Lung (tissue), 12 donors: ENCODE measurements around the gene COLEC11. TPM values are rescaled to one million over a fixed set of nuclear protein-coding genes. Genes with fewer than 3 reads are reported as not detected.

Experiments
- ATAC-seq: fragments of 200-7000 bp; cut with Tn5 transposase; one replicate; pipeline ENCODE4 v1.9.1; 2020; ENCODE audit warnings: moderate number of reproducible peaks; ENCODE audit not compliant: insufficient read depth, low FRiP score
- DNase-seq, 3 donors: peaks; one replicate each; pipeline ENCODE4 v3.0.0-alpha.2; 2013 to 2017
- H3K27ac ChIP-seq, 2 donors: one replicate each; pipeline ENCODE4 v1.5.1; 2013; ENCODE audit warnings: mild to moderate bottlenecking in 2 of 2, moderate library complexity in 2 of 2, control low read depth in 1 of 2, inconsistent platforms in 1 of 2, low read depth in 1 of 2, low read length in 1 of 2
- H3K27me3 ChIP-seq, 3 donors: one replicate each; pipeline ENCODE4 v1.5.1; 2013; ENCODE audit warnings: low read length in 2 of 3; ENCODE audit not compliant: control insufficient read depth in 3 of 3, insufficient read depth in 3 of 3
- H3K36me3 ChIP-seq, 4 donors: one replicate each; pipeline ENCODE4 v1.5.1; 2013; ENCODE audit warnings: low read length in 4 of 4, mild to moderate bottlenecking in 1 of 4, moderate library complexity in 1 of 4; ENCODE audit not compliant: control insufficient read depth in 4 of 4, insufficient read depth in 4 of 4
- H3K4me1 ChIP-seq, 5 donors: one replicate each; pipeline ENCODE4 v1.5.1; 2013; ENCODE audit warnings: low read length in 5 of 5, mild to moderate bottlenecking in 2 of 5, moderate library complexity in 1 of 5; ENCODE audit not compliant: control insufficient read depth in 5 of 5, insufficient read depth in 5 of 5
- H3K4me3 ChIP-seq: one replicate; pipeline ENCODE4 v1.5.1; 2013; ENCODE audit warnings: mild to moderate bottlenecking, control low read depth, moderate library complexity
- H3K9ac ChIP-seq, 2 donors: one replicate each; pipeline ENCODE4 v1.5.1; 2013; ENCODE audit warnings: low read length in 2 of 2, control low read depth in 1 of 2; ENCODE audit not compliant: insufficient read depth in 1 of 2
- H3K9me3 ChIP-seq, 4 donors: one replicate each; pipeline ENCODE4 v1.5.1; 2013; ENCODE audit warnings: low read length in 3 of 4, mild to moderate bottlenecking in 1 of 4, moderate library complexity in 1 of 4; ENCODE audit not compliant: control insufficient read depth in 4 of 4, insufficient read depth in 3 of 4
- CTCF ChIP-seq: IDR thresholded peaks from 2 replicates; pipeline ENCODE4 v1.5.1; 2012; ENCODE audit warnings: mild to moderate bottlenecking; ENCODE audit errors: control extremely low read depth, extremely low read depth
- WGBS, 2 donors: extraction: QIAGEN DNeasy Blood & Tissue Kit; methylation state at CpG; one replicate each; pipeline ENCODE4 v1.1.7; 2013; 5-methylcytosine and 5-hydroxymethylcytosine counted together
- polyA plus RNA-seq, 2 donors: library from polyadenylated mRNA; stranded (reverse); fragments of 200-250 nt; gene quantifications; one replicate each; pipeline ENCODE4 v1.2.1, GENCODE V29; 2013
- total RNA-seq, 2 donors: library from RNA; depleted of rRNA in 1 of 2; stranded (reverse); fragments of >200 nt in 1 of 2; gene quantifications; one replicate each; pipeline ENCODE4 v1.2.1, GENCODE V29; 2014 to 2021
- donor health status: control.
- donor health status: control.
- donor health status: Bipolar disorder and iron deficiency.
- donor health status: healthy.
- donor health status: DM: yes; HTN: yes; CAD: no.

COLEC11 gene
- total and polyA plus RNA-seq, 4 donors = 0.71 to 3.7 (median 1.9) TPM

- H3K27ac ChIP-seq = no peak overlapping the region
Measured at GRCh38 chr2:3631161-3631850, 36.4 kb downstream of the COLEC11 start.

GRCh38 chr2:3631851-3632659 lies 37.1 kb downstream of the COLEC11 start:
- no peak overlapping the region for H3K4me3 ChIP-seq
- 91 to 93% methylated on average over 26 of the region's 26 CpGs for WGBS, 2 donors

More at GRCh38 chr2:3631161-3631850, 36.4 kb downstream of the COLEC11 start:
- H3K4me1 ChIP-seq = peaks cover 0 to 16% (median 10%) of the 10 kb centered on the region in 5 donors
- peak in 2 of 3 donors; percentile 31 to 33 for DNase-seq
- 73 to 84% methylated on average over 8 to 15 of the region's 15 CpGs for WGBS, 2 donors
- no peak overlapping the region for H3K4me3 ChIP-seq
- ATAC-seq = no peak
- no peaks in the 10 kb centered on the region for H3K9me3 ChIP-seq
- no peaks in the 10 kb centered on the region for H3K36me3 ChIP-seq
- TF ChIP-seq CTCF = no peak
- H3K27me3 ChIP-seq = no peaks in the 10 kb centered on the region
- H3K9ac ChIP-seq = no peak overlapping the region

GRCh38 chr2:3633089-3633981 lies 38.4 kb downstream of the COLEC11 start:
- Histone ChIP-seq H3K36me3 (no peaks in the 10 kb centered on the region), H3K27ac (no peak overlapping the region), H3K4me1 (peaks cover 0 to 8% (median 3%) of the 10 kb centered on the region in 5 donors), H3K9ac (no peak overlapping the region), H3K4me3 (no peak overlapping the region), H3K27me3 (no peaks in the 10 kb centered on the region), H3K9me3 (no peaks in the 10 kb centered on the region)
- no peak for TF ChIP-seq CTCF
- DNase-seq (peak in 1 of 3 donors; percentile 30), ATAC-seq (no peak)
- 87 to 89% methylated on average over 33 of the region's 33 CpGs for WGBS, 2 donors

More at GRCh38 chr2:3631851-3632659, 37.1 kb downstream of the COLEC11 start:
- no peaks in the 10 kb centered on the region for H3K36me3 ChIP-seq
- no peaks in the 10 kb centered on the region for H3K27me3 ChIP-seq
- no peak for TF ChIP-seq CTCF
- H3K27ac ChIP-seq = no peak overlapping the region
- no peak for DNase-seq
- H3K4me1 ChIP-seq = peaks cover 0 to 8% (median 6%) of the 10 kb centered on the region in 5 donors
- H3K9ac ChIP-seq = no peak overlapping the region
- no peak for ATAC-seq
- H3K9me3 ChIP-seq = no peaks in the 10 kb centered on the region
